HG02943 (cell line): Measurements from ENCODE around the gene TNS4.

ENCODE experiments used
- ATAC-seq: cut with Tn5 transposase; IDR thresholded peaks from one replicate; pipeline ENCODE4 v1.9.1; 2021; ENCODE audit warnings: mild to moderate bottlenecking, low read depth, moderate library complexity; ENCODE audit not compliant: unreplicated experiment

The TNS4 gene

DNA sequence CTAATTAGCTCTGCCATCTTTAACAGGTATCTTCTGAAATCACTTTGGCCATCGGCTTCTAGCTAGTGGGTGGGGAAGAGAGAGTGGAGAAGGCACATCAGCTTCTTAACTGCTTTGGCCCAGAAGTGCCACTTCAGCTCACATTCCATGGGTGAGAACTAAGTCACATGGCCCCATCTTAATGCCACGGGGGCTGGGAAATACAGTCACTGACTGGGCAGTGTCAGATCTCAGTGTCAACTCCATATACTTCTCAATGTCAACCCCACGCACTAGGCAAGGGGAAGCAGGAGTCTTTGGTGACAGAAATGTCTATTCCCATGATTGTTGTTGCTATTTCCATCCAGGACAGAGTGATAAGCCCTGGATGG is 34.5 kb upstream of the TNS4 start:
- no peak for ATAC-seq

DNA sequence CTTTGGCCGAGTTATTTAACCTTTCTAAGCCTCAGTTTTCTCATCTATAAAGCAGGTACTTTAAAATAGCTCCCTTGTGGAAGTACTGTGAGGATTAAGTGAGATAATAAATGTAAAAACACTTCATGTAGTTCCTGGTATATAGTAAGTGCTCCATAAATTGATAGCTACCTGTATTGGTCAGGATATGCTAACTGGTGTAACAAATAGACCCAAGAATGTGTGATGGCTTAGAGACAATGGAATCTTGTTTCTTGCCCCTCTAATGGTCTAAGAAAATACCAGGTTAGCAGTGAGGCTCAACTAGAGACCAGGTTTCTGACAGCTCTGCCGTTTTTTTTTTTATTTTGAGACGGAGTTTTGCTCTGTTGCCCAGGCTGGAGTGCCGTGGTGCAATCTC is 34.0 kb upstream of the TNS4 start:
- ATAC-seq, result no peak

DNA sequence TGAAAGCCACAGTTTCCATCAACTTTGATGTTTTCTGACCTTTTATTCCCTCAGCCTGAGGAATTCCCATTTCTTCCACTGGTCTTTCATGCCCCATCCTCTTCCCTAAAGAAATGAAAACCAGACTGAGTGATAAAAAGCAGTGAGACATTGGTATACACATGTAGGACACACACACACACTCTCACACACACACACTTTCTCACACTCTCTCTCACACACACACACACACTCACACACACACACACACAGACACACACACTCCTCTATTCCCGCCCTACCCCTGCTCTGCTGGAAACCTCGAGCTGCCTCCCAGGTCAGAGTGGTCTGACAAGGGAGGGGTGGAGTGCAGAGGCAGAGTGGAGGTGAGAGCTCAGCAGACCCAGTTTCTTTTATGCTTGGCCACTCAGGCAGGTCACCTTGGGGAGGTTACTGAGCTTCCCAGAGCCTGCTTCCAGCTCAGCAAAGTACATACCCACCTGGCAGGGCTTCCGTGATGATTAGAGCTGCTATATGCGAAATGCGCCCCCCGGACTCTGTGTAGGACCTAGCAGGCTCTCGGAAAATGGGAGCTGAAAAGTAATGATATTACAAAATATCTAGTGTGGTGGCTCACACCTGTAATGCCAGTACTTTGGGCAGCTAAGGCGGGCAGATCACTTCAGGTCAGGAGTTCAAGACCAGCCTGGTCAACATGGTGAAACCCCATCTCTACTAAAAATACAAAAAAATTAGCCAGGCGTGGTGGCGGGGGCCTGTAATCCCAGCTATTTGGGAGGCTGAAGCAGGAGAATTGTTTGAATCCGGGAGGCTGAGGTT is 33.2 kb upstream of the TNS4 start:
- no peak for ATAC-seq

DNA sequence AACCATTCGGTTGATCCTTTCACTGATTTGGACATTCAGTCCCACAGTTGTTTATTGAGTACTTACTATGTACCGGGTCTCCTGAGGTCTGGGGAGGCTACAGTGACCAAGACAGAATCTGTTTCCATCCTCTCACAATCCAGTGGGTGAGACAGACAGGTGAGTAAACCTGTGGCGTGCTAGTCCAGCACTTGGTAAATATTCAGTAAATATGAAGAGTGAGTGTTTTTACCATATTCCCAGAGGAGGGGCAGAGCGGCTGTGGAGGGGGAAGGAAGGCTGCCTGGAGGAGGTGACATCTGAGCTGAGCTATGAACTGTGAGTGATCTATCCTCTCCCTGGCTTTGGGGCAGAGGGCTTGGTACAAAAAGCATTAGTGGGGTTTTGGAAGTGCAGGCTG is 32.5 kb upstream of the TNS4 start:
- no peak for ATAC-seq

DNA sequence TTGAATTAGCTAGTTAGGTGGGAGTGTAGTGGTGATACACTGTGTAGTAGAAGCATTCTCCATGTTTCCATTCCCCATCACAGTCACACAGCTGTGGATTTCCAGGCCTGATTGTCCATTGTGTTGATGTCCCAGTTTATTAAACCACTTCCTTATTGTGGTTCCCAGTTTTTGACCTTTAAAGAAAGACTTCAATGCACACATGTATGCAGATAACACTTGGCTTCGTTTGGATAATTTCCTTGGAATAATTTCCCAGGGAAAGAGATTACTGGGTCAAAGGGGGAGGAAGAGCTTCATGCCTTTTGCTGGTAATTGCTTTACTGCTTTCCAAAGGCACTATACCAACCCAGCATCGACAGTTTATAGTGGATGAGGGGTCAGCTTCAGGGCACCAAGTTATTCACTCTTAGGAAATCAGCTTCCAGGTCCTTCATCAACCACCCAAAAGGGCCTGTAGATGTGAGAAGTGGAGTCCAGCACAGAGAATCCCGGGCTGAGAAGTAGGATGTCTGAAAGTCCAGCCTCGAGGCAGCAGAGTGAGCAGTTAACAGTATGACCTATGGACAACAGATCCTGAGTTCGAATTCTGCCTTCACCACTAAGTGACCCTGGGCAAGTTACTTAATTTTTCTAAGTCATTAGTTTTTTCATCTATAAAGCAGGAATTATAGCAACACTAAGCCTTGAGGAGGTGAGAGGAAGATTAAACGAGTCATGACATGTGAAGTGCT is 31.3 kb upstream of the TNS4 start:
- no peak for ATAC-seq

DNA sequence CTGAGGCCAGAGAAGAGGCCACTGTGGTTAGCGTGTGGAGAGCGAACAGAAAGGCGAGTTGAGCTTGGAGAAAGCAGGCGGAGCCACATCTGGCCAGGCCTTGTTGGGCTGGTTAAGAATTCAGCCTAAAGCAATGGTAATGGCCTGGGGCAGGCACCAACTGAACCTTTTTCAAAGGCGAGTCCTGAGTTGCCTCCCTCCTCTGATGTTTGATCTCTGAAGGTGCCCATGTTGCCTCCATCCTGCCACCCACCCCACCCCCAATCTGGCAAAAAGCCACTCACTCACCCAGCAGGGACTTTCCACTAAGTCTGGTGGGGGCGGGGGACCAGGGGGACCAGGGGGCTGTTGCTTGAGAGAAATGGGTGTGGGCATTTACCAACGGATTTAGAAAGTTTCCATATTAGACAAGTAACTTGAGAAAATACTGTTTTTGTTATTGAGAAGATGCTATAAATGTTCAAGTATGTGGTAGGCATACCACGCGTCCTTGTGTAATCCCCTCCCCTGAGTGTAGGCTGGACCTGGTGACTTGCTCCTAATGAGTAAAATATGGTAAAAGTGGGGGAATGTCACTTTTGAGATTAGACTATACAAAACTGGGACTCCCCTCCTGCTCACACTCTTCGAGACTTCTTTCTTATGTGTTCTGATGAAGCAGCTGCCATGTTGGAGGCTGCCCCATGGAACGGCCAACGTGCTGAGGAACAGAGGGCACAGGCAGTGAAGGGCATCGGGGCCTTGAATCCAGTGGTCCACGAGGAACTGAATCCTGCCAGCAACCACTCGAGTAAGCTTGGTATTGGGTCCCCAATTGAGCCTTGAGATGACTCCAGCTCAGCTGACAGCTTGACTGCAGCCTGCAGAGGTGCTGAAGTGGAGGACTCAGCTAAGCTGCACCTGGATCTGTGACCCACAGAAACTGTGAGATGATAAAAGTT is 29.9 kb upstream of the TNS4 start:
- no peak for ATAC-seq

DNA sequence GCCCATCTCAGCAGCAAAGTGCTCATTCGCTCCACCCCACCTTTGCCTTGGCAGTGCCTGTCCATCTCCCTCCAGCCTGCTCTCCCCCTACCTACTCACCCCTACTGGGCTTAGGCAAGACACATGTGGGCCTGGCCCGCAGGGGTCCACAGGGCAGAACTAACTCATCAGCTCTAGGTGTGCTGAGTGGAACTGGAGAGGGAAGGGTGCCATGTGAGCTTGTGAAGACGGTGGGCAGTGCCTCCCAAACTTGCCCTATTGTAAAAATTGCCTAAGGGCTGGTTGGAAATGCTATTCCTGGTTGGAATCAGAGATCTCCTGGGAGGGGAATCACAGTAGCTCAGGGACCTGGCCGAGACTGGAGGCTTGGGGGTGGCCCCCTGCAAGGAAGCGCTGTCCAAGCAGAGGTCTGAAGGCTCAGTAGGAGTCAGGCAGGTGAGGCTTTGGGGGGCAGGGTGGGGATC is 29.1 kb upstream of the TNS4 start:
- ATAC-seq, result no peak

DNA sequence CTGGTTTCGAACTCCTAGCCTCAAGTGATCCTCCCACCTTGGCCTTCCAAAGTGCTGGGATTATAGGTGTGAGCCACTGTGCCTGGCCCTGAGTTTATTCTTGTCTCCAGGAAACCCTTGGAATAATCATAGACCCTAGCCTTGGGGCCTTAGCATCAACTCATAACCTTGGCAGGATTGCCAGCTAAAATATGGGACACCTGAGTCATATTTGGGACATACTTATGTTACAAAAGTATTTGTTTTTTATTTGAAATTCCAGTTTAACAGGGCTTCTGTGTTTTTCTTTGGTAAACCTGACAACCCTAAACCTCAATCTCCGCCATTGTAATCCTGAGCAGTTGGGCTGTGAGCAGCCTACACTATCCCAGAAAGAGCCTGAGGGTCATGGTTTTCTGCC is 28.6 kb upstream of the TNS4 start:
- no peak for ATAC-seq

DNA sequence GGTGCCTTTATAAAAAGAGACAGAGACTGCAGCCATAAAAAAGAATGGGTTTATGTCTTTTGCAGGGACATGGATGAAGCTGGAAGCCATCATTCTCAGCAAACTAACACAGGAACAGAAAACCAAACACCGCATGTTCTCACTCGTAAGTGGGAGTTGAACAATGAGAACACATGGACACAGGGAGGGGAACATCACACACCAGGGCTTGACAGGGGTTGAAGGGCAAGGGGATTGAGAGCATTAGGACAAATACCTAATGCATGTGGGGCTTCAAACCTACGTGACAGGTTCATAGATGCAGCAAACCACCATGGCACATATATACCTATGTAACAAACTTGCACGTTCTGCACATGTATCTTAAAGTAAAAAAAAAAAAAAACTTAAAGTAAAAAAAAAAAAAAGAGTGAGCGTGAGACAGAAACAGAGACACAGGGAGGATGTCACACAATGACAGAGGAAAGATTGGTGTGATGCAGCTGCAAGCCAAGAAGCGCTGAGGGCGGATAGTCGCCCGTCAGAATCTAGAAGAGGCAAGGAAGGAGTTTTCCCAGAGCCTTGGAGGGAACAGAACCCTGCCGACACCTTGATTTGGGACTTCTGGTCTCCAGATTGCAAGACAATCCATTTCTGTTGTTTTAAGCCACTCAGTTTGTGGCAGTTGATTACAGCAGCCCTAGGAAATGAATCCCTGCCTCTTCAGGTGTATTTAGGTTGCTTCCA is 27.4 kb upstream of the TNS4 start:
- no peak for ATAC-seq

DNA sequence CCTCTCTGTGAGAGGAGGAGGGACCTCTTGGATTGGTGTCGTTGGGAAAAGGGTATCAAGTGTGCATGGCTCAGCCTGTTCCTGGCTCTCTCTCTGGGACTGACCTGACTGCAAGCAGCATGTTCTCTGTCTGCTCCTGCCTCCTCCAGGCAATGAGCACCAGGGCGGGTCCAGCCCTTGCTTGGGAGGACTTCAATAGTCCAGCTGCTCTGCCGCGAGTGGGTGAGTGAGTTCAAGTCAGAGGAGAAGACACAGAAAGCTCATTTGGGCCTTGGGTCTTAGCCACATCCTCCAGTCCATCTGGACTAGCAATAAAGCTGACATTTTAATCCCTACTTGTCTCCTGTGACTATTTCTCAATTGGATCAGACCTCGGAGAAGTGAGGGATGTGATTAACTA is 25.2 kb upstream of the TNS4 start:
- no peak for ATAC-seq

DNA sequence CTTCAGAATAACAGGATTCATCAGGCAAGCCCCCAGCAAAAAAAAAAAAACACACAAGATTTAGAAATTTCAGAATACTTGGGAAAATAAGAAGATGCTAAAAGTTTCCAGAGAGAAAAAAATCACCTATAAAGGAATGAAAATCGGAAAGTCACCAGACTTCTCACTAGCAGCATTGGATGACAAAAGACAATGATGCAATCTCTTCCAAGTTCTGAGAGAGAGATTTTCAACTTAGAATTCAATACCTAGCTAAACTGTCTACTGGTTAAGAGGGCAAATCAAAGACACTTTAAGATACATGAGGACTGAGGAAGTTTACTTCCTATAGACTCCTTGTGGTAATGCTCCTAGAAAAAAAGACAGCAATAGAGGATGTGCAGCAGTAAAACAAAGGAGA is 23.9 kb upstream of the TNS4 start:
- no peak for ATAC-seq

DNA sequence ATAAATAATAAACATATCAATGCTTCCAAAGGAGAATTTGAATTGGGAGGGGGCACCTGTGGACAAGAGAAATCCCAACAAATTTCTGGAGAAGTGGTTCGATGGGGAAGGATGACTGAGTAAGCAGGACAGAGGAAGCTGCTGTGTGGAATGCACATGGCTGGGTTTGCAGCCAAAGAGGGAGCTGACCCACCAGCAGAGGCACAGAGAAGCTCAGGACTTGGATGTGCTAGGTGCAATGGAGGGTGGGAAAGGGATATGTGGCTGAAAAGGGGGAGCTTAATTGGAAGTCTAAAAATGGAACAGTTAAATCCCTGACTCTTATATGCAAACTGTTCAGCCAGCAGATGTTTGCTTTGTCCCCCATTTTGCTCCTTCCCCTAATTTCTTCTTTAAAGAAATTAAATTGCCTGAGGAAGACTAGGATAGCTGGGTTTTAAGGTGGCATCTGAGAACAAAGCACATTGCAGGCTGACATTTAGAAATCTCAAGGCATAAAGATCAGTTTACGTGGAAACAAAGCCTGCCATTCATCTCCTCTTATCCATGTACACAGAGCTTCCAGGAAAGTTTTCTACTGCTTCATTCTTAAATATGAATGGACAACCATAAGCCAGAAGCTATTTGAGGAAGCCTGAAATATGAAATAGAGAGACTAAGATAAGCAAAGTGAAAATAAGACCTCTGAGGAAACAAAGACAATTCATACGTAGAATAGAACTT is 23.0 kb upstream of the TNS4 start:
- ATAC-seq, result no peak

DNA sequence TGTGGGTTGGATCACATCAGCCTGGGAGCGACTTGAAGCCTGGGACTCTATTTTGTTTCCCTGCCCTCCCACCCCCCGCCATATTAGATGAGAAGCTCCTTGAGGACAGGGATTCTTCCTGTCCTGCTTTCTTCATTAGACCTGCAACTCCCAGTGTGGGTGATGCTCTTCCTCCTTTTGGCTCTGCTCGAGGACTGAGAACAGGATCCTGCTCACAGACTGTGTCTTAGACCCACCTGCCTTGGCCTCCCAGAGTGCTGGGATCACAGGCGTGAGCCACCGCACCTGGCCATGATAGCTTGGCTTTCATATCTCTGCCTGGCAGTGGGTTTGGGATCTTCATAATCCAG is 21.5 kb upstream of the TNS4 start:
- ATAC-seq, result no peak

DNA sequence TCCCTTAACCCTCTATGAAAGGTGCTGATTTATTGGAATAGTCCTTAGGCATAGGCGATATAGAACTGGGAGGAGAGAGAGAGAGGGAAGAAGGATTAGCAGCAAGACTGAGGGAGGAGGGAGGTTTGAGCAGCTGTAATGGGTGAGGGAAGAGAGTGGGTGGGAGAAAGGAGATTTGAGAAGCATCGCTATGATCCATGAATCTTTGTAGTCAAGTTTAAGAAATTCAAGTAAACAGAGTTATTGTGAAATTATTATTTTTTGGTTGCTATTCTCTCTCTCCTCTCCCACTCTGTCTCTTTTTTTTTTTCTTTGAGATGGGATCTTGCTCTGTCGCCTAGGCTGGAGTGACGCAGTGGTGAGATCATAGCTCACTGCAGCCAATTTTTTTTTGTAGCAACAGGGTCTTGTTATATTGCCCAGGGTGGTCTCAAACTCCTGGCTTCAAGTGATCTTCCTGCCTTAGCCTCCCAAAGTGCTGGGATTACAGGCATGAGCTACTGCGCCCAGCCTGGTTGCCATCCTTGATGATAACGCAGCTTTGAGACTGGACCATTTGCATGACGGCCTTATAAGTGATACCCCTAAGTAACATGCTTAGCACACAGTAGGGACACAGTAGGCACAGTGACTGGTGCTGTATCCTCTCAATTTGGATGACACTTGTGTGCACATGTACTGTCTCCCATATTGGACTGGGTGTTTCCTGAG is 21.0 kb upstream of the TNS4 start:
- no peak for ATAC-seq

DNA sequence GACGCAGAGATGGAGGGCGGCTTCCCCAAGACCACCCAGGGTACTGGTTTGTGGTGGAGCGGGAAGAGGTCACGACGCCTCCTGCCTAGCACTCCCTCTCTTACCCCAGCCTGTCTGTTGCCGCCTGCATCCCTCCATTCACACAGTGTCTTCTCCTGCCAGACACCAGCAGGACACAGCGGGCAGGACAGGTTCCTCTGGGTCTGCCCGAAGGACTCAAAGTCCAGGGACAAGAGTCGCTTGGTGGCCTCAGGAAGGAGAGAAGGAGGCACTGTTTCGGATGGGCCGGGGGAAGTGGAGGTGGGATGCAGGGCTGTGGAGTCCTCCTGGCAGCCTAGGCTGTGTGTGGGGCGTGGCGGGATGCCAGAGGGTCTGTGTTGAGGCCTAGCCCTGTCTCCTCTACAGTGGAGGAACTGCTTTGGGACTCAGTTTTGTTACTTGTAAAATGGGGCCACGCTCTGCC is 19.6 kb upstream of the TNS4 start:
- no peak for ATAC-seq

DNA sequence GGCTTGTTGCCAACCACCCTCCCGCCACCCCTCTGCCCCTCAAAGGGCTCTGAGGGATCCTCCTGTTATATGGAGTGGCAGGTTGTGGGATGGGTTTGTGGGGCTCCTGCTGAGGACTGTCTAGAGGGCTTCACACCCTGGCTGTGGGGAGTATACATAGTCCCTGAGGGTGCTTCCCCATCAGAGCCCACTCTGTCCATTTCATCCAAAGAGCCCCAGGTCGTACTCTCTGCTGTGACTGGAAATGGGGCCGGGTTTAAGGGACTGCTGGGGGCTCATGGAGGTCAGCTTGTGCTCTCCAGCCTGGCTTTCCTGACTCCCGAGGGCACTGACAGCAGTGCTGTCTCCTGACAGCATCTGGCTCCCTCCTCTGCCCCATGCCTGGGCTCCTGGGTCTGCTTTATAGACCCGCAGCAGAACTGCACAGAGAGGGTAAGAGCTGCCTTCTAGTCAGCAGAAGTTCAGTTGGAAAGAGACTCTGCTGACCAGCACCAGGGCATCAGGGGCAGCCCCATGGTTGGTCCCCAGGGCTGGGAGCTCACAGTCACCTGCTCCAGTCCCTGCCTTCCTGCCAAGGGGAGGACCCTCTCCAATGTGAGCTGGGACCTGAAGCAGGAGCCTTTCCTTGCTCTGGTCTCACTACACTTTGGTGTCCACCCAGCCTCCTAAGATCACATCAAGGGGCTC is 17.8 kb upstream of the TNS4 start:
- no peak for ATAC-seq

DNA sequence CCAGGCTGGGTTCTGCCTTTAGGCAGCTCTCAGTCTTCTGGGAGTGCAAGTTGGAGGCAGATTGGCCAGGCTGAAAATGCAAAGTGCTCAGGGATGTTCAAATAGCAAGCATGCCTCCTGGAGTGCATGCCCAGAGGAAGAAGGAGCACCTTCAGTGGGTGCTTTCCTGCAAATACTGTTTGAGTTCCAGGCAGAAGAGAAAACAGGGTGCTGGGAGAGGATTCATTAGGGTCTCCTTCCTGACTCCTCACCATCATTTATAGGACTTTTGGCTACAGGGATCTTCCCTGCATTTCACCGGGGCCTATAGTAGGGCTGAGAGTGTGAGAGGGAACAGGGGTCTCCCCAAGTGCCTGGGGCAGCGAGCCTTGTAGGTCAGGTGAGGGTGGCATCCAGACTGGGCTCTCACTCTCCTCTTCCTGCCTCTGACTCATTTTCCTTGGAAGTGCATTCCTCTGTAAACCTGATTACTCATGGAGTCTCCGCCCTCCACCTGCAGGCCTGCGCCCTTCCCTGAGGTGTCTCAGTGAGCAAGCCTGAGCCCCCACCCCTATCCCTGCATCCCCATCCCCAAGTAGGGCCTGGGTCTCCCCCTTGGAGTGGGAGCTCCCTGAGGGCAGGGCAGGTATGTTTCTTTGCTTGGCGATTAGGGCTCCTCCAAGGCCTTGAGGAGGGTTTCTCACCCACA is 17.1 kb upstream of the TNS4 start:
- ATAC-seq, result no peak

DNA sequence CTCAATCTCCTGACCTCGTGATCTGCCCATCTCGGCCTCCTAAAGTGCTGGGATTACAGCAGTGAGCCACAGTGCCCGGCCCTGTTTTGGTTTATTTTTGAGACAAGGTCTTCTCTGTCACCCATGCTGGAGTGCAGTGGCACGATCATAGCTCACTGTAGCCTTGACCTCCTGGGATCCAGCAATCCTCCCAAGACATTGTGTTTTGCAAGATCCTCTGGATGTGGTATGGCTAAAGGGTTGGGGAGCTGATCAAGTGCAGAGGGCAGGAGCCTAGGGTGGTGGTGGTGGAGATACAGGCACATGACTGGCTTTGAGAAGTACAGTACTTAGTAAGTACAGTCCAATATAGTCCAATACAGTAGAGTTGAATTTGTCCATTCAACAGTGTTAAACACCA is 16.6 kb upstream of the TNS4 start:
- ATAC-seq, result no peak
